Common myeloid progenitor, CD34-positive (primary cell): ENCODE data around the gene MFSD11.

Experiments
- CTCF ChIA-PET: fragments of 350-600 bp; sonication (Branson Sonifier 250); formaldehyde crosslinking; loops from one replicate; lab custom pipeline; 2021; ENCODE audit warnings: antibody characterized with exemption; lab: Charles Lee
- POLR2A ChIA-PET: fragments of 350-600 bp; sonication (Branson Sonifier 250); formaldehyde crosslinking; loops from one replicate; lab custom pipeline; 2021; ENCODE audit warnings: antibody characterized with exemption; lab: Charles Lee
- DNase-seq, 3 donors: peaks; one replicate each; pipeline versions ENCODE4 v3.0.0 to v3.0.0-alpha.2; 2013
- H3K27ac ChIP-seq, 2 experiments: 1 replicate in 1 of 2; 2 replicates in 1 of 2; pipeline ENCODE4 v1.7.0; 2013; ENCODE audit warnings: inconsistent platforms in 2 of 2, low read length in 2 of 2, mild to moderate bottlenecking in 2 of 2, low read depth in 1 of 2, moderate library complexity in 1 of 2; ENCODE audit not compliant: severe bottlenecking in 2 of 2, insufficient read depth in 1 of 2, poor library complexity in 1 of 2
- H3K27me3 ChIP-seq, 5 experiments: replicated peaks in 2 of 5; 1 replicate in 3 of 5; 2 replicates in 2 of 5; pipeline versions ENCODE4 v1.6.1 to v1.7.0; 2013; ENCODE audit warnings: low read length in 4 of 5, mild to moderate bottlenecking in 2 of 5, moderate library complexity in 2 of 5, inconsistent platforms in 1 of 5; ENCODE audit not compliant: insufficient read depth in 5 of 5, control insufficient read depth in 4 of 5
- H3K36me3 ChIP-seq, 4 experiments: 1 replicate in 2 of 4; 2 replicates in 2 of 4; pipeline versions ENCODE4 v1.6.1 to v1.7.0; 2013; ENCODE audit warnings: low read length in 3 of 4, control low read depth in 1 of 4, mild to moderate bottlenecking in 1 of 4; ENCODE audit not compliant: control insufficient read depth in 4 of 4, insufficient read depth in 4 of 4
- H3K4me1 ChIP-seq, 4 experiments: 1 replicate in 3 of 4; 2 replicates in 1 of 4; pipeline versions ENCODE4 v1.6.1 to v1.7.1; 2013; ENCODE audit warnings: low read length in 3 of 4, mild to moderate bottlenecking in 3 of 4, control low read depth in 1 of 4, inconsistent platforms in 1 of 4, moderate library complexity in 1 of 4; ENCODE audit not compliant: control insufficient read depth in 4 of 4, insufficient read depth in 4 of 4; ENCODE audit errors: control extremely low read depth in 1 of 4
- H3K4me3 ChIP-seq, 7 experiments: 1 replicate in 4 of 7; 2 replicates in 3 of 7; pipeline versions ENCODE4 v1.5.1 to v1.7.0; 2013; ENCODE audit warnings: mild to moderate bottlenecking in 7 of 7, low read length in 6 of 7, moderate library complexity in 6 of 7, inconsistent platforms in 2 of 7, low read depth in 2 of 7, control low read depth in 1 of 7; ENCODE audit not compliant: insufficient read depth in 4 of 7, control insufficient read depth in 1 of 7; ENCODE audit errors: extremely low read depth in 1 of 7
- H3K9me3 ChIP-seq, 5 experiments: 1 replicate in 4 of 5; 2 replicates in 1 of 5; pipeline versions ENCODE4 v1.6.1 to v1.7.1; 2013; ENCODE audit warnings: low read length in 4 of 5, mild to moderate bottlenecking in 2 of 5, inconsistent platforms in 1 of 5, low read depth in 1 of 5, moderate library complexity in 1 of 5; ENCODE audit not compliant: control insufficient read depth in 4 of 5, insufficient read depth in 2 of 5; ENCODE audit errors: control extremely low read depth in 1 of 5
- WGBS: methylation state at CpG from one replicate; pipeline ENCODE4 v1.1.5; 2013; ENCODE audit not compliant: insufficient coverage; 5-methylcytosine and 5-hydroxymethylcytosine counted together

The MFSD11 gene

DNA sequence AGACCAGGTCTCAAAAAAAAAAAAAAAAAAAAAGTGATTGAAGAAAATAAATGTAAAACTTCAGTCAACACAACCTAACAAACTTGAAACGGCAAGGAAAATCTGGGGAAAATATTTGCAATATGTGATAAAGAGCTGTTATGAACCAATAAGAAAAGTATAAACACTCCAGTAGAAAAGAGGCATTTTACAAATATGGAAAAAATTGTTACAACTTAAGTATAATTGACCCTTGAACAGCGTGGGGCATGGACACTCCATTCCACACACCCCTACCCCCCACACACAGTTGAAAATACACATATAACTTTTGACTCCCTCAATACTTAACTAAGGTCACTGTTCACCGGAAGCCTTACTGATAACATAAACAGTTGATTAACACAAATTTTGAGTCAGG, 20.7 kb downstream of the MFSD11 start:
- ChIA-PET POLR2A (interaction anchor here (0.6 kb wide), 1 partner anchor 21 kb away, joined by 3 read pairs; the partner anchor contains the start of genes MFSD11 and SRSF2), CTCF (no interaction called here)
- DNase-seq, result no peak
- H3K4me1 ChIP-seq, result peaks cover 0 to 2% (median 0%) of the 10 kb centered on the region in 4 experiments
- no peaks in the 10 kb centered on the region for H3K9me3 ChIP-seq
- 100% methylated on average over 1 of the region's 3 CpGs for WGBS
- peaks cover 10 to 21% (median 12%) of the 10 kb centered on the region in 4 experiments for H3K36me3 ChIP-seq
- no peak overlapping the region for H3K4me3 ChIP-seq
- no peak overlapping the region for H3K27ac ChIP-seq
- no peaks in the 10 kb centered on the region for H3K27me3 ChIP-seq

DNA sequence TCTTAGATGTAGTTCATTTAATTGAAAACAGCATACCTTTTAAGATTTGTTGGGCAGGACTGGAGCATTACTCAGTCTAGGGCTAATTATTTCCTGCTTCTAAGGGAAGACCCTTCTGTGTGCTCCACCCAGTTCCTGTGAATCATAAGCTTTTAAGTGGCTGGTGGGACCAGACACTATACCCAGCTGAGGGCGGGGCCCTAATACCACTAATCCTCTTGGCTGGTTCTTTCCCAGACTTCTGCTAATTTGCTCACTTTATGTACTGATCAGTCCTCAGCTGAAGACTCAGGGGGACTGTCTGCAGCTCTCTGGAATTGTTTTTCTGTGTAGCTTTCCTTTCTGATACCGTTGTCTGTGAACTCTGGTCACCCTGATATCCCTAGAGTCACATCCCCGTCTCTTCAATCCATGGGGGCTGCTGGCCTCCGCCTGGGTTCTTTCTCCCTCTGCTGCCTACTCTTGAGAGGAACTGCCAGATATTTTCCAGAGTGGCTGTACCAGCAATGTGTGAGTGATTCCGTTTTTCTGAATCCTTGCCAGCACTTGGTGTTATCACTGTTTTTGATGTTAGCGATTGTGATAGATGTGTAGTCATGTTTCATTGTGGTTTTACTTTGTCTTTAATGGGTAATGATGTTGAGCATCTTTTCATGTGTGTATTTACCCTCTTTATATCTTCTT, 35.1 kb downstream of the MFSD11 start:
- H3K4me1 ChIP-seq, result peaks cover 0 to 3% (median 0%) of the 10 kb centered on the region in 4 experiments
- DNase-seq, result peak in 2 of 3 donors; percentile 31 to 33
- no peak overlapping the region for H3K27ac ChIP-seq
- ChIA-PET POLR2A (no interaction called here), CTCF (interaction anchor here (1.0 kb wide), 1 partner anchor 30 kb away, joined by 3 read pairs; no protein-coding TSS in a partner anchor)
- 98% methylated on average over 4 of the region's 6 CpGs for WGBS
- peaks cover 14 to 35% (median 15%) of the 10 kb centered on the region in 4 experiments for H3K36me3 ChIP-seq
- H3K4me3 ChIP-seq, result no peak overlapping the region
- no peaks in the 10 kb centered on the region for H3K9me3 ChIP-seq
- H3K27me3 ChIP-seq, result no peaks in the 10 kb centered on the region

DNA sequence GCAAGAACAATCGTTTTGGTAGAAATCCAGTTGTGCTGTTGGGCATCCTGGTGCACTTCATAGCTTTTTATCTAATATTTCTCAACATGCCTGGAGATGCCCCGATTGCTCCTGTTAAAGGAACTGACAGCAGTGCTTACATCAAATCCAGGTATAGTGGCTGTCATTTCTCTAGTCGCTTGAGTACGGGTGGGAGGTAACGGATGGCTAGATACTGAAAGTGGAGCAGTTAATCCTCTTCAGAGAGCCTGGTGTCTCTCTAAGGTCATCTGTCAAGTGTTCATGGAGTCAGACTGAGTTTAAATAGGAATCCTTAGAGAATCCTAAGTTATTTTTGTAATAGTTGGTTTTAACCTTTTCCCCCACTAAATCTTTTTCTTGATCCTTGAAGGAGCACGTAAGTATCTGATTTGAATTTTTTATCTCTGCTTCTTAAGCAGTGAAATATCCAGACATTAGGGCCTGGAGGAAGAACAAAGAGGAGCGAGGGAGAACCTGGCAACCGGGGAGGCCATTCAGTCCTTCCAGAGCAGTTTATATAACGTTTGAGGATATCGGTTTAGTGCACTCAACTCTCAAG, 37.2 kb downstream of the MFSD11 start:
- POLR2A ChIA-PET, result no interaction called here
- no peak overlapping the region for H3K27ac ChIP-seq
- H3K27me3 ChIP-seq, result no peaks in the 10 kb centered on the region
- peaks cover 12 to 34% (median 17%) of the 10 kb centered on the region in 4 experiments for H3K36me3 ChIP-seq
- CTCF ChIA-PET, result no interaction called here
- 96% methylated on average over 8 of the region's 10 CpGs for WGBS
- DNase-seq, result no peak
- no peaks in the 10 kb centered on the region for H3K9me3 ChIP-seq
- no peak overlapping the region for H3K4me3 ChIP-seq
- H3K4me1 ChIP-seq, result peaks cover 0 to 3% (median 0%) of the 10 kb centered on the region in 4 experiments

DNA sequence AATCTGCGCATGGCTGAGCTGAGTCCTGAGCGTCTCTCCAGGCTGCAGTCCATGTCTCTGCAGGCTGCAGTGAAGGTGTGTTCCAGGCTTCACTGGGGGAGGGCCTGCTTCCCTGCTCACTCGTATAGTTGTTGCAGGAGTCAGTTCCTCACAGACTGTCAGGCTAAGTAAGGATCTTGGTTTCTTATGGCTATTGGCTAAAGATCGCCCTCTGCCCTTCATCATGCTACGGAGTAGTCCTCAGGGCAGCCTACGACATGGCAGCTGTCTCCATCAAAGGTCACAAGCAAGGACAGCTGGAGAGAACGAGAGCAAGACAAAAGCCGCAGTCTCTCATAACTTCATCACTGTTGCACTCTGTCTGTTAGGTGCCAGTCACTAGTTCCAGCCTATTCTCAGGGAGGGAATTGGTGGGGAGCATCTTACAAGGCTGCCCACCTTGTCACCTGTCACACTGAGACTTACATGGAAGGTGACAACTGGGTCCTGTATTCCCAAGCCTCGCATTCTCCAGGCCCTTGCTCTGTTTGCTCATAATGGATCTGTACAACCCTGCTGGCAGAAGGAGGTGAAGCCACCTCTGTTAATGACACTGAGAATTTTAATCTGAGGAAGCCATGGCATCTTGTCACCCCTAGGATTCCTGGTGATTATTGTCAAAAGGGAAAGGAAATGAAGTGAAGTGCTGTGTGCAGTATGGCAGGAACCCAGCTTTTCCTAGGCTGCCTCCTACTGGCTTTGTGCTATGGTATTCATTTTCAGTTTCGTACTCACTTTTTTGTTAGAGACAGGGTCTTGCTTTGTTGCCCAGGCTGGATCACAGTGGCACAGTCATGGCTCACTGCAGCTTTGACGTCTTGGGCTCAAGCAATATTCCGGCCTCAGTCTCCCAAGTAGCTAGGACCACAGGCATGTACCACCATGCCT, 43.4 kb downstream of the MFSD11 start:
- CTCF ChIA-PET, result interaction anchor here (0.6 to 1.4 kb wide), 2 partner anchors 42 to 290 kb away, joined by 3 read pairs; no protein-coding TSS in a partner anchor
- Histone ChIP-seq H3K9me3 (no peaks in the 10 kb centered on the region), H3K4me3 (no peak overlapping the region), H3K36me3 (peaks cover 2 to 18% (median 10%) of the 10 kb centered on the region in 4 experiments), H3K27ac (no peak overlapping the region), H3K4me1 (no peaks in the 10 kb centered on the region), H3K27me3 (no peaks in the 10 kb centered on the region)
- DNase-seq, result peak in 2 of 3 donors; percentile 14 to 38
- POLR2A ChIA-PET, result interaction anchor here (0.6 kb wide), 1 partner anchor 39 kb away, joined by 4 read pairs; no protein-coding TSS in a partner anchor
- 95% methylated on average over 11 of the region's 12 CpGs for WGBS

DNA sequence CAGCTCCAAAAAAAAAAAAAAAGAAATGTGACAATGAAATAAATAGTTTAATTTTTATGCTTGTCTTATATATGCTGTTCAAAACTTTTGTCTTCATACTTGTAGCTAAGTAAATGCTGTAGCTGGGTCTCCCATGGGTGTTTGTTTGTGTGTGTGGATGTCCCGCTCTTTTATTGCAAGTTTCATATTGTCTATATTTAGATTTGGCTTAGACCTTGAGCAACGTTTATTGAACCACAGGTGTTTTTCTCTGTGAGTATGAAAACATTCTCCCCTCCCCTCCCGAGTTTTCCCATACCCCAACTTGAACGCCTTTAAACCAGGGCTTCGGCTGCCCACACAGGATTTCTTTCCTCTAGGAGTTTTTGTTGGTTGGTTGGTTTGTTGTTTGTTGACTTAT, 45.2 kb downstream of the MFSD11 start:
- H3K4me1 ChIP-seq, result no peaks in the 10 kb centered on the region
- no peak for DNase-seq
- POLR2A ChIA-PET, result interaction anchor here (0.6 kb wide), 2 partner anchors 139 to 359 kb away, joined by 3 to 4 read pairs; no protein-coding TSS in a partner anchor
- no CpG with 5 or more reads among the region's 5 CpGs for WGBS
- no peaks in the 10 kb centered on the region for H3K9me3 ChIP-seq
- no peaks in the 10 kb centered on the region for H3K27me3 ChIP-seq
- H3K4me3 ChIP-seq, result no peak overlapping the region
- CTCF ChIA-PET, result no interaction called here
- no peak overlapping the region for H3K27ac ChIP-seq
- peaks cover 1 to 13% (median 9%) of the 10 kb centered on the region in 4 experiments for H3K36me3 ChIP-seq

DNA sequence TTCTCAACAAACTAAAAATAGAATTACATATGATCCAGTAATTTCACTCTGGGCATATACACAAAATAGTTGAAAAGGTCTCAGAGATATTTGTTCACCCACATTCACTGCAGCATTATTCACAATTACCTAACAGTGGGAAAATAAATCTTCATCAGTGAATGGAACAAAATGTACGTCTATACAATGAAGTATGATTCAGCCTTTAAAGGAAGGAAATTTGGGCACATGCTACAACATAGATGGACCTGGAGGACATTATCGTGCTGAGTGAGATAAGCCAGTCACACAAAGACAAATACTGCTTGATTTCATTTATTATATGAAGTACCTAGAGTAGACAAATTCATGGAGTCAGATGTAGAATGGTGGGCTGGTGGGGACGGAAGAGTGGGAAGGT, 47.0 kb downstream of the MFSD11 start:
- ChIA-PET CTCF (interaction anchor here (1.3 kb wide), 1 partner anchor 74 kb away, joined by 3 read pairs; the partner anchor contains the start of gene MXRA7), POLR2A (no interaction called here)
- DNase-seq, result no peak
- no peaks in the 10 kb centered on the region for H3K27me3 ChIP-seq
- H3K4me3 ChIP-seq, result no peak overlapping the region
- H3K27ac ChIP-seq, result no peak overlapping the region
- H3K9me3 ChIP-seq, result no peaks in the 10 kb centered on the region
- no peaks in the 10 kb centered on the region for H3K4me1 ChIP-seq
- WGBS, result no CpG with 5 or more reads among the region's 3 CpGs
- H3K36me3 ChIP-seq, result peaks cover 0 to 10% (median 6%) of the 10 kb centered on the region in 4 experiments
